HG02798 (cell line): ENCODE results near the gene RNF166.
A peak's percentile ranks its signal among the peaks of the same experiment; 100 is the strongest.

Experiments
- ATAC-seq: cut with Tn5 transposase; IDR thresholded peaks from one replicate; pipeline ENCODE4 v1.9.1; 2021; ENCODE audit warnings: mild to moderate bottlenecking; ENCODE audit not compliant: unreplicated experiment, poor library complexity

Gene RNF166

GRCh38 chr16:88695218-88695617 lies 11.0 kb downstream of the RNF166 start:
- ATAC-seq, result no peak

- no peak for ATAC-seq
Observed at GRCh38 chr16:88694221-88695087, 11.8 kb downstream of the RNF166 start.

GRCh38 chr16:88693420-88694177 lies 12.6 kb downstream of the RNF166 start:
- ATAC-seq, result no peak

GRCh38 chr16:88692861-88693260 lies 13.3 kb downstream of the RNF166 start:
- ATAC-seq, result no peak

- no peak for ATAC-seq
Observed at GRCh38 chr16:88691924-88692560, 14.2 kb downstream of the RNF166 start.

GRCh38 chr16:88691129-88691813 lies 14.9 kb downstream of the RNF166 start:
- ATAC-seq, result no peak

- ATAC-seq, result no peak
Observed at GRCh38 chr16:88690341-88691128, 15.7 kb downstream of the RNF166 start.

GRCh38 chr16:88688013-88688778 lies 18.0 kb downstream of the RNF166 start:
- ATAC-seq, result no peak

- no peak for ATAC-seq
Observed at GRCh38 chr16:88687676-88688012, 18.6 kb downstream of the RNF166 start.

- no peak for ATAC-seq
Observed at GRCh38 chr16:88687254-88687576, 19.0 kb downstream of the RNF166 start.

- peak; percentile 77 for ATAC-seq
Observed at GRCh38 chr16:88686439-88687253, 19.6 kb downstream of the RNF166 start, which contains the start of gene SNAI3. TSS of gene SNAI3 (minus strand) at chr16:88686507. CDS start at chr16:88686406, 101 bp downstream.

- peak; percentile 15 for ATAC-seq
Observed at GRCh38 chr16:88686062-88686438, 20.2 kb downstream of the RNF166 start.

GRCh38 chr16:88685156-88686061 lies 20.8 kb downstream of the RNF166 start:
- ATAC-seq, result no peak

- ATAC-seq, result no peak
Observed at GRCh38 chr16:88684569-88685155, 21.5 kb downstream of the RNF166 start.

- ATAC-seq, result peak; percentile 61
Observed at GRCh38 chr16:88681709-88682451, 24.3 kb downstream of the RNF166 start.

GRCh38 chr16:88681084-88681680 lies 25.0 kb downstream of the RNF166 start:
- peak; percentile 35 for ATAC-seq
